SK-N-SH (cell line): ENCODE measurements around the gene SLC25A18. TPM values are rescaled to one million over a fixed set of nuclear protein-coding genes. Genes with fewer than 3 reads are reported as not detected.

Source experiments
- CTCF ChIA-PET: fragments of 300-600, 350-600 bp; formaldehyde crosslinking; extraction: SDS; loops from one replicate; lab custom pipeline; 2021; lab: Yijun Ruan, JAX
- POLR2A ChIA-PET: fragments of 350-600 bp; sonication (Branson Sonifier 250); formaldehyde crosslinking; extraction: SDS; loops from one replicate; lab custom pipeline; 2020; ENCODE audit warnings: antibody characterized with exemption, inconsistent platforms; lab: Yijun Ruan, JAX
- DNase-seq: peaks from one replicate; pipeline ENCODE4 v3.0.0; 2012
- H2AFZ ChIP-seq: fragments of 200-600 bp; sonication (generic); 2 replicates; pipeline ENCODE4 v1.8.1; 2016; ENCODE audit warnings: antibody characterized with exemption, mild to moderate bottlenecking, low read depth
- H3F3A ChIP-seq: fragments of 200-600 bp; sonication (generic); replicated peaks from 2 replicates; pipeline ENCODE3; 2016; ENCODE audit warnings: antibody characterized with exemption, mild to moderate bottlenecking; ENCODE audit not compliant: insufficient read depth
- H3K27ac ChIP-seq, 2 experiments: fragments of 200-500 bp in 1 of 2; fragments of 200-600 bp in 1 of 2; sonication (Bioruptor generic) in 1 of 2; sonication (generic), shearing (Covaris generic) in 1 of 2; 2 replicates each; pipeline versions ENCODE4 v1.5.1 to v1.6.1; 2014 to 2016; ENCODE audit warnings: low read depth in 2 of 2, inconsistent platforms in 1 of 2, low read length in 1 of 2, mild to moderate bottlenecking in 1 of 2, mixed read lengths in 1 of 2
- H3K27me3 ChIP-seq: fragments of 200-600 bp; sonication (generic), shearing (Covaris generic); 2 replicates; pipeline ENCODE4 v1.6.1; 2016; ENCODE audit warnings: mixed run types; ENCODE audit not compliant: insufficient read depth
- H3K36me3 ChIP-seq, 2 experiments: fragments of 200-500 bp in 1 of 2; fragments of 200-600 bp in 1 of 2; sonication (Bioruptor generic) in 1 of 2; sonication (generic) in 1 of 2; replicated peaks in 1 of 2; 2 replicates each; pipeline versions ENCODE3 to v1.5.1; 2014 to 2016; ENCODE audit warnings: low read length in 1 of 2, mild to moderate bottlenecking in 1 of 2; ENCODE audit not compliant: insufficient read depth in 2 of 2, control insufficient read depth in 1 of 2
- H3K4me1 ChIP-seq, 2 experiments: fragments of 200-500 bp in 1 of 2; fragments of 200-600 bp in 1 of 2; sonication (Bioruptor generic) in 1 of 2; sonication (generic), shearing (Covaris generic) in 1 of 2; 2 replicates each; pipeline versions ENCODE4 v1.5.1 to v1.6.1; 2014 to 2016; ENCODE audit warnings: low read depth in 1 of 2, low read length in 1 of 2, mixed run types in 1 of 2; ENCODE audit not compliant: insufficient read depth in 2 of 2, control insufficient read depth in 1 of 2
- H3K4me2 ChIP-seq: fragments of 200-600 bp; sonication (generic), shearing (Covaris generic); 2 replicates; pipeline ENCODE4 v1.6.1; 2017; ENCODE audit warnings: mixed run types
- H3K4me3 ChIP-seq, 2 experiments: fragments of 200-500 bp in 1 of 2; fragments of 200-600 bp in 1 of 2; sonication (Bioruptor generic) in 1 of 2; sonication (generic), shearing (Covaris generic) in 1 of 2; 2 replicates each; pipeline versions ENCODE4 v1.5.1 to v1.8.1; 2014 to 2016; ENCODE audit warnings: low read depth in 2 of 2, inconsistent platforms in 1 of 2, low read length in 1 of 2, mild to moderate bottlenecking in 1 of 2, mixed read lengths in 1 of 2, moderate library complexity in 1 of 2
- H3K79me2 ChIP-seq: fragments of 200-600 bp; sonication (generic); 2 replicates; pipeline ENCODE4 v1.8.1; 2017; ENCODE audit warnings: mild to moderate bottlenecking; ENCODE audit not compliant: insufficient read depth
- H3K9ac ChIP-seq: fragments of 200-600 bp; sonication (generic); 2 replicates; pipeline ENCODE4 v1.6.1; 2017; ENCODE audit warnings: mixed run types
- H3K9me2 ChIP-seq: fragments of 200-600 bp; sonication (generic); 2 replicates; pipeline ENCODE4 v1.6.1; 2017; ENCODE audit warnings: mixed run types
- H3K9me3 ChIP-seq: fragments of 200-600 bp; sonication (generic); 2 replicates; pipeline ENCODE4 v1.6.1; 2017; ENCODE audit warnings: mixed run types, mild to moderate bottlenecking, moderate library complexity
- H4K20me1 ChIP-seq: fragments of 200-600 bp; sonication (generic); 2 replicates; pipeline ENCODE4 v1.6.1; 2017; ENCODE audit warnings: mild to moderate bottlenecking, mixed run types; ENCODE audit not compliant: insufficient read depth
- CHD2 ChIP-seq: fragments of 150-350 bp; IDR thresholded peaks from 2 replicates; pipeline ENCODE4 v1.6.1; 2018; ENCODE audit warnings: low read length; ENCODE audit not compliant: partially characterized antibody
- CTCF ChIP-seq: fragments of 200-600 bp; sonication (generic); IDR thresholded peaks from 2 replicates; pipeline ENCODE4 v1.6.1; 2017; ENCODE audit warnings: antibody characterized with exemption, mild to moderate bottlenecking, moderate library complexity
- EP300 ChIP-seq, 2 experiments: IDR thresholded peaks; 2 replicates each; pipeline versions ENCODE4 v1.4.0 to v1.6.1; 2012; ENCODE audit warnings: borderline replicate concordance in 1 of 2, low read depth in 1 of 2, low read length in 1 of 2
- GATA2 ChIP-seq: sonication (generic); formaldehyde crosslinking; IDR thresholded peaks from 2 replicates; pipeline ENCODE4 v1.5.0; 2020; ENCODE audit warnings: mild to moderate bottlenecking, missing genetic modification reagents
- PBX3 ChIP-seq: IDR thresholded peaks from 2 replicates; pipeline ENCODE4; 2012
- POLR2AphosphoS5 ChIP-seq: IDR thresholded peaks from 2 replicates; pipeline ENCODE4 v1.6.1; 2012; ENCODE audit warnings: low read depth, low read length
- RCOR1 ChIP-seq: fragments of 150-350 bp; IDR thresholded peaks from 2 replicates; pipeline ENCODE4 v1.6.1; 2017; ENCODE audit warnings: antibody characterized with exemption, low read length
- TCF12 ChIP-seq: IDR thresholded peaks from 2 replicates; pipeline ENCODE4 v1.4.0; 2012
- WGBS: methylation state at CpG from one replicate; pipeline ENCODE4 v1.1.6; 2017; ENCODE audit warnings: low lambda C conversion rate; 5-methylcytosine and 5-hydroxymethylcytosine counted together
- polyA plus RNA-seq, 3 experiments: library from polyadenylated mRNA; depleted of rRNA; stranded (reverse); fragments of >200 nt; gene quantifications; 2 replicates each; pipeline ENCODE4 v1.2.3, GENCODE V29; 2012

SLC25A18 gene, protein sequence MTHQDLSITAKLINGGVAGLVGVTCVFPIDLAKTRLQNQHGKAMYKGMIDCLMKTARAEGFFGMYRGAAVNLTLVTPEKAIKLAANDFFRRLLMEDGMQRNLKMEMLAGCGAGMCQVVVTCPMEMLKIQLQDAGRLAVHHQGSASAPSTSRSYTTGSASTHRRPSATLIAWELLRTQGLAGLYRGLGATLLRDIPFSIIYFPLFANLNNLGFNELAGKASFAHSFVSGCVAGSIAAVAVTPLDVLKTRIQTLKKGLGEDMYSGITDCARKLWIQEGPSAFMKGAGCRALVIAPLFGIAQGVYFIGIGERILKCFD
- 0.02 TPM in 1 of 2 replicates, not detected in the other for polyA plus RNA-seq (2012; rRNA removed)
- not detected in 2 replicates for polyA plus RNA-seq (2012; cell fraction: cytosol; rRNA removed)
- polyA plus RNA-seq (2012; cell fraction: nucleus; rRNA removed): not detected in 2 replicates

GRCh38 chr22:17562906-17563870 is at the start of gene SLC25A18:
SLC25A18 (plus strand) TSS chr22:17563498; CDS start chr22:17579945, 16,447 bp downstream.
- no peak within 1 kb of the TSS for H3K4me3 ChIP-seq
- no peak for TF ChIP-seq CHD2
- peak; percentile 10; the same call in 1 of the 2 replicates for TF ChIP-seq CTCF
- 68% methylated on average over 17 of the region's 17 CpGs for WGBS
- H3K9me3 ChIP-seq: no peaks in the 10 kb centered on the region
- H4K20me1 ChIP-seq: no peaks in the 10 kb centered on the region
- H3K4me2 ChIP-seq: no peak within 1 kb of the TSS
- no peaks in the 10 kb centered on the region for H3K36me3 ChIP-seq
- ChIA-PET CTCF (interaction anchor here (2.4 kb wide), 1 partner anchor 8 kb away, joined by 5 read pairs; no protein-coding TSS in a partner anchor), POLR2A (interaction anchor here (0.6 kb wide), 1 partner anchor 78 kb away, joined by 4 read pairs; no protein-coding TSS in a partner anchor)
- no peak within 1 kb of the TSS for H2AFZ ChIP-seq
- H3K27me3 ChIP-seq: no peaks in the 10 kb centered on the region; the same call in 1 of the 2 replicates
- H3F3A ChIP-seq: no peaks in the 10 kb centered on the region
- H3K9ac ChIP-seq: no peak within 1 kb of the TSS
- no peak within 1 kb of the TSS for H3K27ac ChIP-seq
- no peaks in the 10 kb centered on the region for H3K79me2 ChIP-seq
- H3K9me2 ChIP-seq: no peaks in the 10 kb centered on the region
- H3K4me1 ChIP-seq: no peaks in the 10 kb centered on the region
- DNase-seq: no peak

DNA sequence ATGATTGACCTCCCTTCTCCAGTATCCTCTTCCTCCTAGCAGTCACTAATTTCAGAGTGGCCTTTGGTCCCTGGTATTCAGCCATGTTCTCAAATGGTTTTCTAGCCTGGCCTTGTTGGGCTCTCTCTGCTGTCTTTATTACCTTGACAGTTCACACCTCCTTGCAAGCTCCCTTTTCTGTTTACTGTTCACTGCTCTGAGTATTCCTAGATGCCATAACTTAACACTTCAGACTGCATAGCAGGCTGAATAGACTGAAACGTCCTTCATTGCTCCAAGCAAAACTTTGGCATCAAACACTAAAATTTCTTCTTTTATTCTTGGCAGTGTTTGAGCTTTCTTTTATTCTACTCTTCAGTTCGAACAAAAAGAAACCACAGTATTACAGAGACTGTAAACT is 49.7 kb upstream of the SLC25A18 start:
- Histone ChIP-seq H3K79me2 (no peaks in the 10 kb centered on the region), H3K27ac (no peak overlapping the region), H3K4me3 (no peak overlapping the region), H3K9ac (no peak overlapping the region), H3K36me3 (no peaks in the 10 kb centered on the region), H4K20me1 (no peaks in the 10 kb centered on the region), H3K9me2 (no peaks in the 10 kb centered on the region), H3K27me3 (peaks cover 86% of the 10 kb centered on the region), H3F3A (no peaks in the 10 kb centered on the region), H3K4me2 (no peak overlapping the region), H3K9me3 (no peaks in the 10 kb centered on the region), H3K4me1 (no peaks in the 10 kb centered on the region), H2AFZ (no peak overlapping the region)
- no peak for DNase-seq
- ChIA-PET CTCF (interaction anchor here (0.8 to 1.7 kb wide), 3 partner anchors 12 to 418 kb away, joined by 3 to 10 read pairs (median 5); no protein-coding TSS in a partner anchor), POLR2A (no interaction called here)
- no peak for TF ChIP-seq POLR2AphosphoS5
- TF ChIP-seq RCOR1: no peak
- 2% methylated on average over 2 of the region's 2 CpGs for WGBS

- no peak overlapping the region for H2AFZ ChIP-seq
- no peaks in the 10 kb centered on the region for H3K9me3 ChIP-seq
- H3K9me2 ChIP-seq: no peaks in the 10 kb centered on the region
- H3K9ac ChIP-seq: no peak overlapping the region
- H3K79me2 ChIP-seq: no peaks in the 10 kb centered on the region
- ChIA-PET CTCF (interaction anchor here (1.6 to 1.7 kb wide), 2 partner anchors 12 to 418 kb away, joined by 5 to 10 read pairs; no protein-coding TSS in a partner anchor), POLR2A (no interaction called here)
- no peaks in the 10 kb centered on the region for H4K20me1 ChIP-seq
- no peak overlapping the region for H3K4me3 ChIP-seq
- DNase-seq: no peak
- H3K4me2 ChIP-seq: no peak overlapping the region
- no peaks in the 10 kb centered on the region for H3K36me3 ChIP-seq
- no peaks in the 10 kb centered on the region for H3K4me1 ChIP-seq
- no peak overlapping the region for H3K27ac ChIP-seq
- H3F3A ChIP-seq: no peaks in the 10 kb centered on the region
- WGBS: 18% methylated on average over 7 of the region's 7 CpGs
- H3K27me3 ChIP-seq: peaks cover 86% of the 10 kb centered on the region
- TF ChIP-seq GATA2 (CRISPR knock-in tag) (no peak), CTCF (no peak), TCF12 (no peak), PBX3 (no peak), CHD2 (no peak), RCOR1 (no peak), EP300 (IDR thresholded peaks at IDR 0.05; ENCODE audit: borderline replicate concordance in 1 of 2, low read depth in 1 of 2, low read length in 1 of 2) (no peak)
These were observed 49.2 kb upstream of the SLC25A18 start for GRCh38 chr22:17514084-17514483.
